ENCODE measurements around the gene ABCB9.

GRCh38 chr12:122929148-122929538 is 37.1 kb downstream of the ABCB9 start:
- TF ChIP-seq CTCF (IDR thresholded peaks at IDR 0.05) = no peak
- no peak for TF ChIP-seq ZFX (IDR thresholded peaks at IDR 0.05; ENCODE audit: borderline replicate concordance)
